Amniotic epithelial cell (primary cell): Measurements from ENCODE around the gene B4GALT7.
"Not testable (repeated sequence)": the region's sequence is repeated elsewhere in the genome, so short reads cannot be mapped to it uniquely, and the experiment has no call there.

Source experiments
- DNase-seq: peaks from one replicate; pipeline ENCODE4 v3.0.0-alpha.2; 2010; ENCODE audit warnings: low read depth

The B4GALT7 gene, protein sequence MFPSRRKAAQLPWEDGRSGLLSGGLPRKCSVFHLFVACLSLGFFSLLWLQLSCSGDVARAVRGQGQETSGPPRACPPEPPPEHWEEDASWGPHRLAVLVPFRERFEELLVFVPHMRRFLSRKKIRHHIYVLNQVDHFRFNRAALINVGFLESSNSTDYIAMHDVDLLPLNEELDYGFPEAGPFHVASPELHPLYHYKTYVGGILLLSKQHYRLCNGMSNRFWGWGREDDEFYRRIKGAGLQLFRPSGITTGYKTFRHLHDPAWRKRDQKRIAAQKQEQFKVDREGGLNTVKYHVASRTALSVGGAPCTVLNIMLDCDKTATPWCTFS

DNA sequence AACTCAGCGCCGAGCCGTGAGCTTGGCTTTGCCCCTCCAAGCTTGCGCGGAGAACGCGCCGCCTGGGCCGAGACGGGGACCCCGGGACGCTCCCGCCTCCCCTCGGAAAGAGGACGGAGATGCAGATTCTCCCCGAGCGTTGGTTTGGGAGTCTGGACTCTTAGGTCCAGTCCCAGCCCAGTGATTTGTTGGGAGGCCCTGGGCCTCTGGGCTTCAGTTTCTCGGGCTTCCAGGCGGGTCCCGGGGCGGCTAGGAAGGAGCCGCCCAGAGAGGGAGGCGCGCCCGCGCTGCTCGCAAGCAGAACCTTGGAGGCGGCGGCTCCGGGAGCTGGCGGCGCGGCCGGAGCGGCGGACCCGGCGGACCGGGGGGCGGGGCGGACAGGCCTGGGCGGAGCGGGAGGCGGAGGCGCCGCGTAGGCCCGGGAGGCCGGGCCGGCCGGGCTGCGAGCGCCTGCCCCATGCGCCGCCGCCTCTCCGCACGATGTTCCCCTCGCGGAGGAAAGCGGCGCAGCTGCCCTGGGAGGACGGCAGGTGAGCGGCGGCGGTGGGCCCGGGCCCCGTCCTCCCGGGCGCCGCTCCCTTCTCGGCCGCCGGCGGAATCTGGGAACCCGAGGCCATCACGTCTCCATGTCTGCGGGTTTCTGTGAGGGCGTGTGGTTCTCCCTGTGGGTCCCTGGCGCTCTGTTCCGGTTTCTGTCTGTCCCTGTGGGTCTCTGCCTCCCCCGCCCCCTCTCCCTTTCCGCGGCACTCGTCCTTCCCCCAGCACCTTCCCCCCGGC, at the start of gene B4GALT7:
B4GALT7 (plus strand) TSS at position 402 of the 777 bp plus-strand sequence; CDS start at position 481, 79 bp downstream.
- DNase-seq: peak; percentile 56

DNA sequence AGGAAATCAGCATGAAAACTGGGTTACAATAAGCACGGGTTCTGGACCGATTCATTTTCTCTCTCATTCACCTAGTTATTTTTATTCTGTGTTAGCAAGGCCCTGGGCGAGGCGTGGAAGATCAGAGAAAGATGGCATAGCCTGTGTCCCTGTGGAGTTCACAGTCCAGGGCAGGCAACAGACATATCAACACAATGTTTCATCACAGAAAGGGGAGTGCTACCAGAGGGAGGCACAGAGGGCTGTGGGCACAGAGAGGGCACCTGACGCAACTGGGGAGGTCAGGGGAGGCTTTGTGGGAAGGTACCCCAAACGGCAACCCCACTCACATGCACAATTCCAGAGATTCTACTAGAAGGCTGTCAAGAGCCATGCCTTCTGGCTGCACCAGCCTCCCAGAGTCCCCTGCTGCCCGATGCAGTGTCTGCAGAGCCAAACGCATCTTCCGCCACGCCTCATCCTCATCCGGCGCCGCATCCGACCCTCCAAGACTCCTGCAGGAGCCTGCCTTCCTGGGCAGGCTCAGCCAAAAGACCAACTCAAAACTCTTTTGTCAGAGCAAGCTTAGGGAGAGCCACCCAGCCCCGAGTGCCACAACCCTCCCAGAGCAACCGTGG, 47.0 kb upstream of the B4GALT7 start:
- peak; percentile 20 for DNase-seq

DNA sequence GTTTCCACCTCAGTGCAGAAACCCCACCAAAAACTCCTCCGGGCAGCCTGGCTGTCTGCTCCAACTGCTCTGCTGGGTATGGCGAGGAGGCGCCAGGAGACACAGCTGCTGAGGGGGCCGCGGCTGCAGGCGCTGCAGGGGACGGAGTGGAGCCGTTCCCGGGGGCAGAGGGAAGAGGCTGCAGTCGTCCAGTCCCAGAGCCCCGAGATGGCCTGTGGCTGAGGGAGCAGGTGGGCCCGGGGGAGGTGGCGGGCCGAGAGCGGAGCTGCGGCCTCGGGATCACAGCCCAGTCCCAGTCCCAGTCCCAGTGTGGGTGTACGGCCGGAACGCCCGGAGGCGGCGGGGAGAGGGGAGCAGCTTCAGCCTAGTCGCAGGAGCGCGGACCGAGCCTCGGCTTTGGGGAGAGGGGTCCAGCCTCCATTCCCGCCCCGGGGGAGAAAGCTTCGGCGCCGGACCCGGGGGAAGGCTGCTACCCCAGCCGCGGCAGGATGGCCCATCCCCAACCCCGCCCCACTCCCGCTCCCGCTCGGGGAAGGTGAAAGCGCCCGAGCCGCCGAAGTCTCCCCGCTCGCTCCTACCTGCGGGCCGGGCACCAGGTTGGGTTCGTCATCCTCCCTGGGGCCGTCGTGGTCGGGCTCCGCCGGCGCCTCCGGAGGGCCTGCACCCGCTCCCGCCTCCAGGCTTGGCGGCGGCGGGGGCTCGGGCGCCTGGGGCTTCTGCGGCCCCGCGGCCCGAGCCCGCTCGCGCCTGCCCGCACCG, 46.1 kb upstream of the B4GALT7 start:
- no peak for DNase-seq

DNA sequence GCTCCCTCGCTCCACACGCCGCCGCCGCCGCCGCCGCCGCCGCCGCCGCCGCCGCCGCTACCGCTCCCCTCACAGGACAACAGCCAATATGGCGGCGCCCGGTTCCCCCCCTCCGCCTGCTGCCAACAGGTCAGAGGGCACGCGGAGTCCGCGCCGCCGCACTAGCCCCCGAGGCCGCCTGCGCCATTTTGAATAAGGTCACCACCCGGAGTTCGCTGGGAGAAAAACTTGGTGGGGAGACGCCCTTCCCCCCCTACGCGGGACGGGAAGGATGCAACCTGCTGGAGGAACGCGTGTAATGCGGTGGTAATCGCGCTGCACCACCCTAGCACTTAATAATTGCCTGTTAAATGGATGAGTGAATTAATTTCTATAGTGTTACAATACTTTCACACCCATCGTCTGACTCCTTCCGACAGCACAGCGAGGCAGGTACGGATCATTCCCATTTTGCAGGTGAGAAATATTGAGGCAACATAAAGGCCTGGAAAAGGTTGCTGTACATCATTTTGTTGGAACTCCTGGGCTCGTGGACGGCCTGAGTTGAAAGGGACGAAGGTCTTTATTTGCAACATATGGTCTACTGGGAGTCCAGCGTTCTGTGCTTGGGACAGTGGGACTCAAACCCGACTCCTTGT, 45.3 kb upstream of the B4GALT7 start, which contains the start of gene FAM193B:
FAM193B (minus strand) TSS at position 90 of the 638 bp plus-strand sequence. CDS start 105 bp downstream, outside the sequence.
- peak; percentile 84 for DNase-seq

DNA sequence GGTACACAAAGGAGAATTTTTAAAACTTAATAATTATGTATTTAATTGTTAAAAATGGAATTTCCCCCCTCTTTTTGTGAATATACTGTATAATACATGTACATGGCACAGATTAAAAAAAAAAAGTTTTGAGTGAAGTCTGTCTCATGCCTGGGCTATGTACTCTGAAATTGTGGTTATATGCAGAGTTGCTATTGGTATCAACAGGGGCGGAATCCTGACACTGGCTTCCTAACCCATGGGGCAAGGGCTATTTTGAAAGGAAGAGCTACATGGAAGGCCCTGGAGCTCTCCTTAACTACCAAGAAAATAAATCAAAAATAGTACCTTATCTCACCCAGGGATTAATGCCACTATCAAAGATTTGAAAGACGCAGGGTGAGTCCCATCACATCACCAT, 44.7 kb upstream of the B4GALT7 start:
- DNase-seq: no peak

DNA sequence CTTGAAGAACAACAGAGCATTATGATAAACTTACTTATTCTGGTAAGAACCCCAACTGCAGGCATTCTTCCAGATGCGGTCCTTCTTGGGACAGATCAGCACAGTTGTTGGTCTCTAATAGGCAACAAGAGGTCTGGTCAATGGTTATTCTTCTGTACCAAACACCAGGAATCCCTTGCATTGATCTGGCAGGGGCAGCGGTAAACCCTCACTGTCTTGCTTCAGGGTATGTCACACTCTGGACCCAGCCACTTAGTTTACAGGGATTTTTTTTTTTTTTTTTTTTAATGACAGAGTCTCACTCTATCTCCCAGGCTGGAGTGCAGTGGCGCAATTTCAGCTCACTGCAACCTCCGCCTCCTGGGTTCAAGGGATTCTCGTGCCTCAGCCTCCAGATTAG, 44.3 kb upstream of the B4GALT7 start:
- no peak for DNase-seq

DNA sequence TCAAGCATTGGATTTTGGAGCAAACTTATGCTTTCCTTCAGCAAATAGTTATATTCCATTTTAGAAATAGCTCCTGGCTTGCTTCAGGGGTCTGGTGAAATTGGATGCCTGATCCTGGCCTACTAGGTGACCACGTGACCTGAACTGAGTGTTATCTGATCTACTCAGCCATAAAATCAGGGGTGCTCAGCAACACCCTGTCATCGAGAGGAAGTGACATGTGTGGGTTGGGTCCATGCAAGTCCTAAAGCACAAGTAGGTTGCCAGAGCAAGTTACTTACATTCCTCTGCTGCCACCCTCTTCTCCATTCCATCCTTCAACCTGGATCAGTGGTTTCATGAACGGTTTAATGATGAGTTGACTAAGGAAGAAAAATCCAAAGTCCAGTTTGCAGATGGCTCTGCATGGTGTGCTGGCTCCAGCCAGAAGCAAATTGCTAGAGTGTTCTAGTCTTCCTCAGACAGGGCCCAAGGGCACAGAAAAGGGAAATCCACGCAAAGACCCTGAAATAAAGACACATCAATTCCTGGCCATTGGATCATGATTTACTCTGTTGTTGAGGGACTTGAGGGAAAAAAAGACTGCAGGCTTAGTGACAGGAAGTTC, 42.8 kb upstream of the B4GALT7 start:
- DNase-seq: no peak

DNA sequence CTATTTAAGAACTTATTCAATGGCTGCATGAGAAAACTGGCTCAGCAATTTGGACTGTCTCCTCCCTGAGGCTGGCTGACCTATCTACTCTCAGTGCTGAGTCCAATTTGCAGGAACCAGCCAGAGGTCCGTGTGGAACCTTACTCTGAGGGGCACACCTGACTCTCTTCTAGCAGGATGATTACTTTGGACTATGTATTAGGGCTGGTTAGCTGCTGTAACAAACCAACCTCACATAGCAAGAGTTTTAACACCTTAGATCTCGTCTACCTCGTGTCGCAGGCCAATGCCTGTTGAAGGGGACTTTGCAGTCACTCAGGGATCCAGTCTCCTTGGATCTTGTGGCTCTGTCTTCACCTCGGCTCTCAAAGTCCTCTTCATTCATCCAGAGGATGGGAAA, 42.1 kb upstream of the B4GALT7 start:
- no peak for DNase-seq

DNA sequence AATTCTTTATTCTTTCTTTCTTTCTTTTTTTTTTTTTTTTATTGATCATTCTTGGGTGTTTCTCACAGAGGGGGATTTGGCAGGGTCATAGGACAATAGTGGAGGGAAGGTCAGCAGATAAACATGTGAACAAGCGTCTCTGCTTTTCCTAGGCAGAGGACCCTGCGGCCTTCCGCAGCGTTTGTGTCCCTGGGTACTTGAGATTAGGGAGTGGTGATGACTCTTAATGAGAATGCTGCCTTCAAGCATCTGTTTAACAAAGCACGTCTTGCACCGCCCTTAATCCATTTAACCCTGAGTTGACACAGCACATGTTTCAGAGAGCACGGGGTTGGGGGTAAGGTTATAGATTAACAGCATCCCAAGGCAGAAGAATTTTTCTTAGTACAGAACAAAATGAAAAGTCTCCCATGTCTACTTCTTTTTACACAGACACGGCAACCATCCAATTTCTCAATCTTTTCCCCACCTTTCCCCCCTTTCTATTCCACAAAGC, 40.4 kb upstream of the B4GALT7 start:
- not testable (repeated sequence) for DNase-seq

DNA sequence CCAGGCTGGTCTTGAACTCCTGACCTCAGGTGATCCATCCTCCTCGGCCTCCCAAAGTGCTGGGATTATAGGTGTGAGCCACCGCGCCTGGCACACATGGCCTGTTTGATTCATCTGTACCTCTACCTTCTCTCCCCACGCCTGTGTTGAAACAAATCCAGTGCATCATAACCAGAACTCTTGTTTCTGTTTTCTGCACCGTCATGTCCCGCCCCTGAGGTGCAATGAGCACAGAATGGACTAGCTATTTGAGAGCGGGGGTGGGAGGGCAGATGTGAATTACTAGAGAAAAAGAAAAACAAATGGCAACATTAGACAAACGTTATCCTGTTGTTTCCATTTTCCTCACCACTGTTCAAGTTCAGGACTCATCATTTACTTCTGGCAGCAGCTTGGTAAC, 34.9 kb upstream of the B4GALT7 start:
- DNase-seq: peak; percentile 46

DNA sequence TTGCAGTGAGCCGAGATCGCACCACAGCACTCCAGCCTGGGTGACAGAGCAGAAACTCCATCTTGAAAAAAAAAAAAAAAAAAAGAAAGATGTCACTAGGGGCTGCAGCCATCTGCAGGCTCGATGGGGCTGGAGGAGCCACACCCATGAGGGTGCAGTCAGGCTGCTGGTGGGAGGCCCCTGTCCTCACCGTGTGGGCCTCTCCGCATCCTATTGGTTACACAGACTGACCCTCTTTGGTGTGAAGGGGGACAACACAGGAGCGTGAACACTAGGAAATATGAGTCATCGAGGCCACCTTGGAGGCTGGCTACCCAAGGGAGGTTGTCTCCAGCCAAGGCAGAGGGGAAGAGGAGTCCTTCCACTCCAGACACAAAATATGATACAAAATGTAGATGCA, 31.6 kb upstream of the B4GALT7 start:
- DNase-seq: no peak

DNA sequence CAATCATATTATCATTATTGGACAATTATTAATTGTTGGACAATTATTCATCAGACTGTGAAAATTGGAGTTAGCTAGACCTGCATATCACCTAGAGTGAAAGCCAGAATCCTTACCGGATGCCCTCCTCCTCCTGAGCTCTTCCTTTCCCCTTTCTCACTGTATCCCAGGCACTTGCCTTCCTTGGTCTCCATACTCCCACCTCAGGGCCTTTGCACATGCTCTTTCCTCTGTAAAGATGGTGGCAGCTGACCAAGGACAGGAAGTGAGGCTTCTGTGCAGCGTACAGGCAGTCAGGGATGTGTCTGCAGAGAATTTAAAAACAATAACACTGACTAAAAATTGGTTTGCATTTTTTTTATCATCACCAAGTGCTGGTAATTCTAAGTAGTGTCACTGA, 30.0 kb upstream of the B4GALT7 start:
- DNase-seq: no peak

DNA sequence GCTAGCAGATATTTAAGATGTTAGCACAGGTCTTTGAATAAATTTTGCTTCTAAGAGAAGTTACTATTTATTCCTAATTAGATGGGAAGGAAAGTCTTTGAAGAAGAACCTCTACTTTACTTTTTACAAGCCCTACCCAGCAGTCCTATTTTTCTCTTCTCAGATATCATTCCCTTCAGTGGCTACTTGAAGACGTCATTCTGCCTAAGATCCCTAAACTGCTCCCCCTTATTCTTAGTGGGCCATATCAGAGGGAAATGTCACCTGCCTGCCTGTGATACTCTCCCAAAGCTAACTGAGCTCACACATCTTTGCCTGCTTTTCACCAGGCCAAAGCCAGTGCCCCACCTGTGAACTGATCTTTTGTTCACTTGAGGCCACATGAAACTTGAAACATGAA, 24.4 kb upstream of the B4GALT7 start:
- no peak for DNase-seq

DNA sequence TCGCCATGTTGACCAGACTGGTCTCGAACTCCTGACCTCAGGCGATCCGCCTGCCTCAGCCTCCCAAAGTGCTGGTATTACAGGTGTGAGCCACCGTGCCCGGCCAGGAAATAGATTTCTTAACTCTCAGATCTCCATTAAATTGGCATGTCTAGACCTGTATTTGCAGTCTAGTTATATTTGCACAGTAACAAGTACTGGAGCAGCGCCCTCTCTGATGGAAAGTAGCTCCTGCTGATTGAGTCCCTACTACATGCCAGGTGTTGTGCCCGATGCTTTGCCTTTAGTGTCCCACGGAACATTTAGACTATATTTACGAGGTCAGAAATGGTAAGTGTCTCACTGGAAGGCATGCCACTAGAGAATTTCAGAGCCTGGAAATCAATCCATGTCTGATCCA, 23.8 kb upstream of the B4GALT7 start:
- no peak for DNase-seq

DNA sequence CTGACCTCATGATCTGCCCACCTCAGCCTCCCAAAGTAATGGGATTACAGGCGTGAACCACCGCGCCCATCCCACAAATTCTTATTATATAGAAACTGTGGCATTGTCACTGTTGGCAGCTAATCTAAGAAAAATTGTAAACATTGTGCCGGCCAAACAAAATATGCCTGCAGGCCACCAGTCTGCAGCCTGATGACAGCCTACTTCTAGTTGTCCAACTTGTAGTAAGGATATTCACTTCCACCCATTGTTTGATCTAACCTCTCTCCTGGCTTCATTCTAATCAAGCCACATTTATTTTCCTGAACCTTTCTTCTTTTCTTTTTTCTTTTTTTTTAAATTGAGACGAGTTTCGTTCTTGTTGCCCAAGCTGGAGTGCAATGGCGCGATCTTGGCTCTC, 21.6 kb upstream of the B4GALT7 start:
- DNase-seq: no peak

DNA sequence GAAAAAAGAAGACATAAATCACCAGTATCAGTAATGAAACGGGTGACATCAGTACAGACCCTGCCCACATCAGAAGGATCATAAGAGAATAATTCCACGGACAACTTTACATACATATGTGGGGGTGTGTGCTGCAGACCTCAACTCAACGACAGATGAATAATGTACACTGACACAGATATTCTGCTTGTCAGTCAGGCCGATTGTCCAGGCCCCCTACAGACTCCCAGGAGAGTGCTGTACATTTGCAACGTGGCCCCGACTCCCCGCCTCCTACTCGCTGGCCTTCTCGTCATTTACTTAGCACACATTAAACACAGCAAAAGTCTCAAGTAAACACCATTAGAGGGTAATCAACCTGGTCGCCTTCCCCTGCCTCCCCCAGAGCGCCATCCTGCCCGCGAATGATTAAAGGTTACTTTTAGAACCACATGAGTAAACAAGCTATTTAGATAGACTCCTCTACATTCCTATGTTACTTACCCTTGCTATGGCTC, 11.5 kb upstream of the B4GALT7 start:
- no peak for DNase-seq

DNA sequence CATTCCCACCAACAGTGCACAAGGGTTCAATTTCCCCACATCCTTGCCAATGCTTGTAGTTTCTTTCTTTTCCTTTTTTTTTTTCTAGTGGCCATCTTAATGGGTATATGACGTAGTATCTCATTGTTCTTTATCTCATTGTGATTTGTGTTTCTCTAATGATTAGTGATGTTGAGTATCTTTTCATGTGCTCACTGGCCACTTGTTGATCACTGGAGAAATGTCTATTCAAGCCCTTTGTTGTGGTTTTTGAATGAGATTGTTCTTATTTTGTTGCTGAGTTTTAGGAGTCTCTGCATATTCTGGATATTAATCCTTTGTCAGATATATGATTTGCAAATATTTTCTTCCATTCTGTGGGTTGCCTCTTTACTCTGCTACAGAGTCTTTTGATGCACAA, 9.5 kb upstream of the B4GALT7 start:
- DNase-seq: no peak

DNA sequence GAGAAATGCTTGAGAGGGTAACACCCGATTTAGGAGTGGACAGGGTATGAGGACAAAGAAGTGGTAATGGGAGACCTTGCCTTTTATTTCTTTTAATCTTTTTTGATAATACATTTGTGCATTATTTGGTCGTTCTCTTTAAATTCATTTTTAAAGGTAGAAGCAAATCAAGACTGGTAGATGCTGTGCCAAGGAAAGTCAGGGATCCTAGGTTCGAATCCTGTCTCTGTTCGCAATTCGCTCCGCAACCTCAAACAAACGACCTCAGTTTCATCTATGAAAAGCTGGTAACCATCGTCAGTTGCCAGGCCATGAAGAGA, 8.3 kb upstream of the B4GALT7 start:
- DNase-seq: no peak

DNA sequence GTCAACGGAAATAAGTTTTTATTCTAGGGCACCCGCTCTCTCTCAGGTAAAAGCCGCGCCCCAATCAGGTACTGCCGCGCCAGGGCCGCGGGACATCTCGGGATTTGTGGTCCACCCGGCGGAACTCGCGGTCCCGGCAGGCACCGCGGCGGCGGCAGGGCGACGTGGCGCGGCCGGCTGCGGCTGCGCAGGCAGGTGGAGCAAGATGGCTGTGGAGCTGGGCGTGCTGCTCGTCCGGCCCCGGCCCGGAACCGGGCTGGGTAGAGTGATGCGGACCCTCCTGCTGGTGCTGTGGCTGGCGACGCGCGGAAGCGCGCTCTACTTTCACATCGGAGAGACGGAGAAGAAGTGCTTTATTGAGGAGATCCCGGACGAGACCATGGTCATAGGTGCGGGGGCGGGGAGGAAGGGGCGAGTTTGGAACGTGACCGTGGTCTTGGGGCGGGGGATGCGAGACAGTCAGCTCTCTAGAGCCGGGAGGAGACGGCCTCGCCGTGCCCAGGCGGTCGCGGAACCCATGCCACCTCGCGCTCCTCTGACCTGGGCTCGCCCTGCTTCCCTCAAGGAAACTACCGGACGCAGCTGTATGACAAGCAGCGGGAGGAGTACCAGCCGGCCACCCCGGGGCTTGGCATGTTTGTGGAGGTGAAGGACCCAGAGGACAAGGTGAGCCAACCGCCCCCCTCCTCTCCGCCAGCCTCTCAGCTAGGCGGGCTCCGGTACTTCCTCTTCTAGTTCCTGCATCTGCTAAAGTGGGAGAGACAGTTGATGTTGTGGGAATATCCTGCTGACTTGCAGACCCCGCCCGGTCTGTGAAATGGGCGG, 7.7 kb upstream of the B4GALT7 start, which contains the start of gene TMED9:
TMED9 (plus strand) TSS at position 194 of the 825 bp plus-strand sequence; CDS start at position 206, 12 bp downstream.
- peak; percentile 69 for DNase-seq

DNA sequence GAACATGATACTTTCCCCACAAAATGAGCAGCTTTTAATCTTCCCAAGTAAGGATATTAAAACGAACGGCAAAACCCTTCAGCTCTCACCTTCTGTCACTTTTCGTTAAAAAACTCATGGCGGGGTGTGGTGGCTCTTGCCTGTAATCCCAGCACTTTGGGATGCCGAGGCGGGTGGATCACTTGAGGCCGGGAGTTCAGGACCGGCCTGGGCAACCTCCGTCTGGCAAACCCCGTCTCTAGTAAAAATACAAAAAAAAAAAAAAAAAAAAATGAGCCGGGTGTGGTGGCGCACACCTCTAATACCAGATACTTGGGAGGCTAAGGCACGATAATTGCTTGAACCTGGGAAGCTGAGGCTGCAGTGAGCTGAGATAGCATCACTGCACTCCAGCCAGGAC, 7.0 kb upstream of the B4GALT7 start:
- no peak for DNase-seq
